H1 (cell line): ENCODE results near the gene MINPP1.

Experiments used
- BCL11A ChIP-seq, 2 experiments: IDR thresholded peaks; one replicate each; pipeline ENCODE4 v1.6.1; 2011; ENCODE audit warnings: low read depth in 2 of 2, low read length in 2 of 2, mild to moderate bottlenecking in 2 of 2
- CBX8 ChIP-seq: fragments of 300-800, 300-1000 bp; sonication (generic); IDR thresholded peaks from 2 replicates; pipeline ENCODE4 v1.7.1; 2016; ENCODE audit warnings: low read depth, low read length, borderline replicate concordance
- EP300 ChIP-seq, 2 experiments: IDR thresholded peaks; 1 replicate in 1 of 2; 2 replicates in 1 of 2; pipeline ENCODE4 v1.6.1; 2011 to 2012; ENCODE audit warnings: low read depth in 2 of 2, low read length in 2 of 2, mild to moderate bottlenecking in 2 of 2, borderline replicate concordance in 1 of 2, inconsistent platforms in 1 of 2, moderate library complexity in 1 of 2
- KDM1A ChIP-seq: fragments of 200-600, 300-600 bp; sonication (generic); IDR thresholded peaks from 2 replicates; pipeline ENCODE4 v1.7.1; 2016; ENCODE audit warnings: mild to moderate bottlenecking, low read length, borderline replicate concordance
- POLR2A ChIP-seq, 2 experiments: IDR thresholded peaks; 1 replicate in 1 of 2; 2 replicates in 1 of 2; pipeline ENCODE4 v1.6.1; 2011; ENCODE audit warnings: low read depth in 2 of 2, low read length in 2 of 2, mild to moderate bottlenecking in 2 of 2; ENCODE audit errors: control extremely low read depth in 1 of 2
- POLR2AphosphoS5 ChIP-seq: IDR thresholded peaks from 2 replicates; pipeline ENCODE4 v1.6.1; 2011; ENCODE audit warnings: low read depth, low read length
- SIN3A ChIP-seq, 2 experiments: IDR thresholded peaks in 1 of 2; conservative IDR thresholded peaks in 1 of 2; 2 replicates each; pipeline ENCODE4 v1.6.1; 2011 to 2012; ENCODE audit warnings: low read length in 2 of 2, improper control_type of control experiment in 1 of 2, low read depth in 1 of 2, mild to moderate bottlenecking in 1 of 2
- SIRT6 ChIP-seq: IDR thresholded peaks from one replicate; pipeline ENCODE4 v1.7.1; 2012; ENCODE audit warnings: low read length, inconsistent platforms
- TAF1 ChIP-seq: IDR thresholded peaks from 2 replicates; pipeline ENCODE4 v1.6.1; 2011; ENCODE audit warnings: mild to moderate bottlenecking, low read depth, low read length
- TBP ChIP-seq: IDR thresholded peaks from 2 replicates; pipeline ENCODE4 v1.6.1; 2011; ENCODE audit warnings: low read depth, low read length, improper control_type of control experiment
- USF2 ChIP-seq: IDR thresholded peaks from 2 replicates; pipeline ENCODE4 v1.6.1; 2011; ENCODE audit warnings: low read length, improper control_type of control experiment
- TF ChIP-seq, protein P1 (sequence below), 3 experiments: IDR thresholded peaks; 1 replicate in 2 of 3; 2 replicates in 1 of 3; pipeline versions ENCODE4 v1.5.1 to v1.6.1; 2011; ENCODE audit warnings: low read length in 3 of 3, mild to moderate bottlenecking in 3 of 3, inconsistent platforms in 2 of 3, low read depth in 1 of 3, moderate library complexity in 1 of 3; ENCODE audit not compliant: insufficient read depth in 1 of 3; ENCODE audit errors: control extremely low read depth in 1 of 3

DNA sequence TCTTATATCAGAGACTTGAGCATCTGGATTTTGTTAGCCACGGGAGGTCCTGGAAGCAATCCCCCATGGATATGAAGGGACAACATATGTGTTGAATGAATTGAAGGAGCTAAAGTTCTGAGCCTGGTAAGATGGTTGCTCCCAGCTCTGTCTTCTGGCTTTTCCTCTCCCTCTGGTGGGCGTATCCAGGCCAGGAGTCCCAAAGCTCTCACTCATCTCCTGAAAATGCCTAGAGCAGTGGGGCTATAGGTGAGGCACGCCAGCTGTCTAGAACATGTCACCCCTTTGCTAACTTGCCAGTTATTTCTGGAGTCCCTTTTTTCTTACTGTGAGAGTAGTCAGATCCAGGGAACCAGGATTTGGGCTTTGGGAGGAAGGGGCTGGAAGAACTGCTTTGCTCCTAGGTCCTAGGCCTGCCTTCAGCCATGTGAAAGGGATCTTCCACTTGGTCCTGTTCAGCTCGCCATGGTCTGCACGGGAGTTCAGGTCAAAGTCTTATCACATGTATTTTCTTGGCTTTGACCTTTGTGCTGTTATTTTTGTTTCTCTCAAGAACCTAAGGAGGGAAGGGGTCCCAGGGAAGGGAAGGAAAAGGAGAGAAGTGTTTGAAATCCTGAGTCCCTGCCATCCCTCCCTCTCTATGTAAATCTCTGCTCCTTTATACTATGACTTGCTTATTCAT lies 73.6 kb downstream of the MINPP1 start:
- TF ChIP-seq TAF1 (no peak), BCL11A (IDR thresholded peaks at IDR 0.05; ENCODE audit: low read depth in 2 of 2, low read length in 2 of 2) (no peak), POLR2A (IDR thresholded peaks at IDR 0.05; ENCODE audit: control extremely low read depth in 1 of 2, low read depth in 2 of 2, low read length in 2 of 2) (no peak), SIRT6 (no peak), POLR2AphosphoS5 (no peak), USF2 (no peak), KDM1A (no peak), TBP (no peak), CBX8 (no peak), SIN3A (conservative IDR thresholded peaks at IDR 0.05 in 1 of 2, IDR thresholded peaks at IDR 0.05 in 1 of 2; ENCODE audit: low read depth in 1 of 2, low read length in 2 of 2) (no peak), EP300 (IDR thresholded peaks at IDR 0.05; ENCODE audit: borderline replicate concordance in 1 of 2, low read depth in 2 of 2, low read length in 2 of 2) (no peak)
- TF ChIP-seq, protein P1, sequence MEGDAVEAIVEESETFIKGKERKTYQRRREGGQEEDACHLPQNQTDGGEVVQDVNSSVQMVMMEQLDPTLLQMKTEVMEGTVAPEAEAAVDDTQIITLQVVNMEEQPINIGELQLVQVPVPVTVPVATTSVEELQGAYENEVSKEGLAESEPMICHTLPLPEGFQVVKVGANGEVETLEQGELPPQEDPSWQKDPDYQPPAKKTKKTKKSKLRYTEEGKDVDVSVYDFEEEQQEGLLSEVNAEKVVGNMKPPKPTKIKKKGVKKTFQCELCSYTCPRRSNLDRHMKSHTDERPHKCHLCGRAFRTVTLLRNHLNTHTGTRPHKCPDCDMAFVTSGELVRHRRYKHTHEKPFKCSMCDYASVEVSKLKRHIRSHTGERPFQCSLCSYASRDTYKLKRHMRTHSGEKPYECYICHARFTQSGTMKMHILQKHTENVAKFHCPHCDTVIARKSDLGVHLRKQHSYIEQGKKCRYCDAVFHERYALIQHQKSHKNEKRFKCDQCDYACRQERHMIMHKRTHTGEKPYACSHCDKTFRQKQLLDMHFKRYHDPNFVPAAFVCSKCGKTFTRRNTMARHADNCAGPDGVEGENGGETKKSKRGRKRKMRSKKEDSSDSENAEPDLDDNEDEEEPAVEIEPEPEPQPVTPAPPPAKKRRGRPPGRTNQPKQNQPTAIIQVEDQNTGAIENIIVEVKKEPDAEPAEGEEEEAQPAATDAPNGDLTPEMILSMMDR (IDR thresholded peaks at IDR 0.05; ENCODE audit: control extremely low read depth in 1 of 3, insufficient read depth in 1 of 3, low read depth in 1 of 3, low read length in 3 of 3) = no peak
